Heart left ventricle (tissue), 13 donors: Measurements from ENCODE around the gene CCNI.

Experiments used
- POLR2A ChIP-seq, 2 donors: fragments of 450-650 bp; IDR thresholded peaks; one replicate each; pipeline ENCODE4 v1.6.1; 2017; ENCODE audit warnings: antibody characterized with exemption in 2 of 2, mild to moderate bottlenecking in 2 of 2, moderate library complexity in 2 of 2
- TF ChIP-seq, protein P1 (sequence below), 12 donors: fragments of 200-600 bp; sonication (generic) in 4 of 12; IDR thresholded peaks; one replicate each; pipeline versions ENCODE4 v1.5.0 to v1.8.0; 2018 to 2022; ENCODE audit warnings: antibody characterized with exemption in 12 of 12, mild to moderate bottlenecking in 5 of 12
- donor health status: ischemic (EF 13 %, LVEDD 7.1; RV severe dilation, severe dysfunction).
- donor health status: DM: no; HTN: yes; CAD: no.
- donor health status: DM: no; HTN: no; CAD: no.
- donor health status: ischemic (EF 25% LVEDD 6.9; RV normal size, moderate dysfunction).
- donor health status: ischemic (EF 25% LVEDD 5.7; RV mildly dilated, moderate dysfunction).
- donor health status: ischemic (EF 35%, LVEDD 5.7; RV mildly dilated, moderate dysfunction).
- donor health status: nonischemic (EF 11% LVEDD 7.7; RV severe dilation, severe dysfunction).
- donor health status: DM: yes; HTN: yes; CAD: no.
- donor health status: PGD.
- donor health status: ischemic (EF 29% LVEDD 5.4; RV normal size, mild dysfunction).
- donor health status: nonischemic (EF 23%, LVEDD 6.1; RV moderate dilation, normal function).

DNA sequence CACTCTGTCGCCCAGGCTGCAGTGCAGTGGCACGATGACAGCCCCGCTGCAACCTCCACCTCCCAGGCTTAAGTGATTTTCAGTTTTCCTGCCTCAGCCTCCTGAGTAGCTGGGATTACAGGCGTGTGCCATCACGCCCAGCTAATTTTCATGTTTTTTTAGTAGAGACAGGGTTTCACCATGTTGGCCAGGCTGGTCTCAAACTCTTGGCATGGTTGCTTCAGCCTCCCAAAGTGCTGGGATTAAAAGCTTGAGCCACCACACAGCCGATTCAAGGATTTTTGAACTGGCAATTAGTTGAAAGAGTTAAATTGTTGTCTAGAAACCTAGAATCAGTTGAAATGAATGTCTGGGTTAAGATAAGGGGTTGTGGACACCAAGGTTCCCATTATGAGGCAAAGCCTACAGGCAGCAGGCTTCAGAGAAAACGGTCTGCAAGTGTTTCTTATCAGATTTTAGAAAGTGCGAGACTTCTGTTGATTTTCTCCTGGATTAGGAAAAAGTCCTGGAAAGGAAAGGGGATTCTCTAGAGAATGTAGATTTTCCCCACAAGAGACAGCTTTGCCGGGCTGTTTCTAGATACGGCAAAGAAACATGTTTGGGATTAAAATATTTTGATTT, 8.3 kb upstream of the CCNI start:
- TF ChIP-seq POLR2A (IDR thresholded peaks at IDR 0.05): no peak
- TF ChIP-seq, protein P1, sequence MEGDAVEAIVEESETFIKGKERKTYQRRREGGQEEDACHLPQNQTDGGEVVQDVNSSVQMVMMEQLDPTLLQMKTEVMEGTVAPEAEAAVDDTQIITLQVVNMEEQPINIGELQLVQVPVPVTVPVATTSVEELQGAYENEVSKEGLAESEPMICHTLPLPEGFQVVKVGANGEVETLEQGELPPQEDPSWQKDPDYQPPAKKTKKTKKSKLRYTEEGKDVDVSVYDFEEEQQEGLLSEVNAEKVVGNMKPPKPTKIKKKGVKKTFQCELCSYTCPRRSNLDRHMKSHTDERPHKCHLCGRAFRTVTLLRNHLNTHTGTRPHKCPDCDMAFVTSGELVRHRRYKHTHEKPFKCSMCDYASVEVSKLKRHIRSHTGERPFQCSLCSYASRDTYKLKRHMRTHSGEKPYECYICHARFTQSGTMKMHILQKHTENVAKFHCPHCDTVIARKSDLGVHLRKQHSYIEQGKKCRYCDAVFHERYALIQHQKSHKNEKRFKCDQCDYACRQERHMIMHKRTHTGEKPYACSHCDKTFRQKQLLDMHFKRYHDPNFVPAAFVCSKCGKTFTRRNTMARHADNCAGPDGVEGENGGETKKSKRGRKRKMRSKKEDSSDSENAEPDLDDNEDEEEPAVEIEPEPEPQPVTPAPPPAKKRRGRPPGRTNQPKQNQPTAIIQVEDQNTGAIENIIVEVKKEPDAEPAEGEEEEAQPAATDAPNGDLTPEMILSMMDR (IDR thresholded peaks at IDR 0.05): no peak
